Measurements from ENCODE around the gene SLC44A4. TPM values are rescaled to one million over a fixed set of nuclear protein-coding genes. Genes with fewer than 3 reads are reported as not detected.
A peak's percentile ranks its signal among the peaks of the same experiment; 100 is the strongest.

The SLC44A4 gene
- total and polyA plus RNA-seq, 4 donors: 0.13 to 2.4 (median 0.17) TPM; not detected in 1

DNA sequence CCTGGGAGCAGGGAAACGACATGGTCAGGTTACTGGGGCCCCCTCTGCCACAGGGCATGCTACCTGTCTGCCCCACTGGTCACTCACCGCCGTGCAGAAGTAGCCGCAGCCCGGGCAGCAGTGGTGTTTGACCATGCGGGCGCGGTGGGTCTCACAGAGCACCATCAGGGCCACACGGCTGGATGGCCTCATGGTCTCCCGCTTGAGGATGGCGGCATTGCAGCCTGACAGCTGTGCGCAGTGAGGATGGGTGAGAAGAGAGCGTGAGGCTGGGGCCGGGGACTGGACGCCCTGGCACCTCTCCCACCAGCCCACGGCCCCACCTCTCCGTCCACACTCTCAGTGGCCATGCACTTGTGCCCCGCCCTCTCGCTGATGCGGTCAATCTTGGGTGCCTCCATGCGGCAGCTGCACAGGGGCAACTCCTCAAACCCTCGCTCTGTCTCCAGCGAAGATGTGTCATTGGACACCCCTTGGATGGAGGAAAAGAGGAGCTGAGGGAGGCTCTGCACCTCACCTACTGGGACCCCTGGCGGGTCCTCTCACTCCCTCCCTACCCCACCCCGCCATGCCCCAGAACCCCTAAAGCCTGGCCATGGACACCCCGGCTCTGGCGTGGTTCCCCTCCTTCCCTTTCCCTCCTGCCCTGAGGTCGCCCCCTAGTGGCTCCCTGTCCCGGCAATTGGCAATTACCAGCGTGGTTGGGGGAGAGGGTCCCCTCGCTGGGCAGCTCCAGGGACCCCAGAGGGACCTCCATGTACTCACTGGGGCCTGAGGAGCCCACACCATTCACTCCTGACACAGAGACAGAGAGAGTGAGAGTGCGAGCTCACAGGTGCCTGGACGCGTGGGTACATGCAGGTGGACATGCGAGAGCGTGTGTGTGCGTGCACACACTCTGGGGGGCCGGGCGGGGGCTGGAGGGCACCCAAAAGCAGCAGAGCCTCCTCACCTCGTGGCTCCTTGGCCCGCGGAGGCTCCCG lies 9.8 kb upstream of the SLC44A4 start:
- Histone ChIP-seq H3K9me3 (ENCODE audit: control insufficient read depth in 4 of 4, low read length in 3 of 4) (no peaks in the 10 kb centered on the region), H3K27me3 (ENCODE audit: control insufficient read depth in 4 of 4, insufficient read depth in 4 of 4, low read length in 3 of 4) (no peaks in the 10 kb centered on the region), H3K4me3 (ENCODE audit: low read depth in 1 of 3, low read length in 3 of 3) (no peak overlapping the region), H3K4me1 (ENCODE audit: control insufficient read depth in 4 of 4, insufficient read depth in 4 of 4, low read length in 3 of 4) (no peaks in the 10 kb centered on the region), H3K36me3 (ENCODE audit: control insufficient read depth in 4 of 4, insufficient read depth in 3 of 4, low read depth in 1 of 4, low read length in 3 of 4) (peaks cover 11 to 66% (median 31%) of the 10 kb centered on the region in 4 donors), H3K9ac (ENCODE audit: low read depth in 1 of 2, low read length in 2 of 2) (no peak overlapping the region), H3K27ac (ENCODE audit: low read depth in 1 of 2, low read length in 2 of 2) (no peak overlapping the region)
- WGBS: 84% methylated on average over 43 of the region's 43 CpGs
- TF ChIP-seq HNF4A (conservative IDR thresholded peaks at IDR 0.05) (no peak), RAD21 (IDR thresholded peaks at IDR 0.05) (peak in 1 of 2 donors; percentile 71), HNF4G (IDR thresholded peaks at IDR 0.05) (no peak), JUND (IDR thresholded peaks at IDR 0.05) (no peak), SP1 (IDR thresholded peaks at IDR 0.05) (no peak), NR2F2 (IDR thresholded peaks at IDR 0.05) (no peak)
- TF ChIP-seq, protein P1, sequence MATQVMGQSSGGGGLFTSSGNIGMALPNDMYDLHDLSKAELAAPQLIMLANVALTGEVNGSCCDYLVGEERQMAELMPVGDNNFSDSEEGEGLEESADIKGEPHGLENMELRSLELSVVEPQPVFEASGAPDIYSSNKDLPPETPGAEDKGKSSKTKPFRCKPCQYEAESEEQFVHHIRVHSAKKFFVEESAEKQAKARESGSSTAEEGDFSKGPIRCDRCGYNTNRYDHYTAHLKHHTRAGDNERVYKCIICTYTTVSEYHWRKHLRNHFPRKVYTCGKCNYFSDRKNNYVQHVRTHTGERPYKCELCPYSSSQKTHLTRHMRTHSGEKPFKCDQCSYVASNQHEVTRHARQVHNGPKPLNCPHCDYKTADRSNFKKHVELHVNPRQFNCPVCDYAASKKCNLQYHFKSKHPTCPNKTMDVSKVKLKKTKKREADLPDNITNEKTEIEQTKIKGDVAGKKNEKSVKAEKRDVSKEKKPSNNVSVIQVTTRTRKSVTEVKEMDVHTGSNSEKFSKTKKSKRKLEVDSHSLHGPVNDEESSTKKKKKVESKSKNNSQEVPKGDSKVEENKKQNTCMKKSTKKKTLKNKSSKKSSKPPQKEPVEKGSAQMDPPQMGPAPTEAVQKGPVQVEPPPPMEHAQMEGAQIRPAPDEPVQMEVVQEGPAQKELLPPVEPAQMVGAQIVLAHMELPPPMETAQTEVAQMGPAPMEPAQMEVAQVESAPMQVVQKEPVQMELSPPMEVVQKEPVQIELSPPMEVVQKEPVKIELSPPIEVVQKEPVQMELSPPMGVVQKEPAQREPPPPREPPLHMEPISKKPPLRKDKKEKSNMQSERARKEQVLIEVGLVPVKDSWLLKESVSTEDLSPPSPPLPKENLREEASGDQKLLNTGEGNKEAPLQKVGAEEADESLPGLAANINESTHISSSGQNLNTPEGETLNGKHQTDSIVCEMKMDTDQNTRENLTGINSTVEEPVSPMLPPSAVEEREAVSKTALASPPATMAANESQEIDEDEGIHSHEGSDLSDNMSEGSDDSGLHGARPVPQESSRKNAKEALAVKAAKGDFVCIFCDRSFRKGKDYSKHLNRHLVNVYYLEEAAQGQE (IDR thresholded peaks at IDR 0.05): no peak
- TF ChIP-seq, protein P2, sequence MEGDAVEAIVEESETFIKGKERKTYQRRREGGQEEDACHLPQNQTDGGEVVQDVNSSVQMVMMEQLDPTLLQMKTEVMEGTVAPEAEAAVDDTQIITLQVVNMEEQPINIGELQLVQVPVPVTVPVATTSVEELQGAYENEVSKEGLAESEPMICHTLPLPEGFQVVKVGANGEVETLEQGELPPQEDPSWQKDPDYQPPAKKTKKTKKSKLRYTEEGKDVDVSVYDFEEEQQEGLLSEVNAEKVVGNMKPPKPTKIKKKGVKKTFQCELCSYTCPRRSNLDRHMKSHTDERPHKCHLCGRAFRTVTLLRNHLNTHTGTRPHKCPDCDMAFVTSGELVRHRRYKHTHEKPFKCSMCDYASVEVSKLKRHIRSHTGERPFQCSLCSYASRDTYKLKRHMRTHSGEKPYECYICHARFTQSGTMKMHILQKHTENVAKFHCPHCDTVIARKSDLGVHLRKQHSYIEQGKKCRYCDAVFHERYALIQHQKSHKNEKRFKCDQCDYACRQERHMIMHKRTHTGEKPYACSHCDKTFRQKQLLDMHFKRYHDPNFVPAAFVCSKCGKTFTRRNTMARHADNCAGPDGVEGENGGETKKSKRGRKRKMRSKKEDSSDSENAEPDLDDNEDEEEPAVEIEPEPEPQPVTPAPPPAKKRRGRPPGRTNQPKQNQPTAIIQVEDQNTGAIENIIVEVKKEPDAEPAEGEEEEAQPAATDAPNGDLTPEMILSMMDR (IDR thresholded peaks at IDR 0.05; ENCODE audit: low read depth, low read length, missing input control): peak; percentile 40
- peak; percentile 67 for DNase-seq (ENCODE audit: low spot score)

DNA sequence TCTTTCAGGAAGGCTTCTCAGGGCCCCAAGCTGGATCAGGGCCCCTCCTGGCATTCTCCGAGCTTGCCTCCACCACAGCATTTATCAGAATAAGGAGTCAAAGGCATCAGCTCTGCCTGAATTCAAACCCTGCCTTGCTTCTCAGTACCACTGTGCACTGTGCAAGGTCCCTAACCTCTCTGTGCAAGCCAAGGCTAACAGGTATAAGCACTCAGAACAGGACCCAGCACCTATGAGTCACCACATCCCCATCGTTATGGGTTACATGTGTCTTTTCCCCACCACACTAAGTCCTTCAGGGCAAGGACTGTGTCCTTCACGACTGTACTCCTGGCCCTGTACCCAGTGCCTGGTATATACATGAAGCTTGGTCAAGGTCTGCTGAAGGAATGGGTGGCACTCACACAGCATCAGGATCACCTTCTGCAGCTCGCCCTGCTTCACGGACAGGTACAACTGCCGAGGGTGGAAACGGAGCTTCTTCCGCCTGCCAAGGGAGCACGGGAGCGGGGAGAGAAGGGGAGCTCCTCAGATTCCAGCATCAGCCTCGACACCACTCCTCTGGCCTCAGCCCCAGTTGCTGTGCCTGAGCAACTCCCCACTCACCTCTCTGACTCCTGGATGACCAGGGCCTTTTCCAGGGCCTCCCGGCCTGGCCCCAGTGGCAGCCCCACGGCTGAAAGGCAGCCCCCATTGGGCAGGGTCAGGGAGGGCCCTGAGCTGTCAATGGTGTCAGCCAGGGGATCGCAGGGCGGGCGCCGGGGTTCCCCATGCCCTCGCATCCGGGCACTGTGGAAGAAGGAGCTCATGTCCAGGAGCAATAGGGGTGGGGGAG lies 8.6 kb upstream of the SLC44A4 start:
- no peak overlapping the region for H3K4me3 ChIP-seq (ENCODE audit: low read depth in 1 of 3, low read length in 3 of 3)
- no peak overlapping the region for H3K27ac ChIP-seq (ENCODE audit: low read depth in 1 of 2, low read length in 2 of 2)
- no peak for DNase-seq (ENCODE audit: low spot score)
- H3K27me3 ChIP-seq (ENCODE audit: control insufficient read depth in 4 of 4, insufficient read depth in 4 of 4, low read length in 3 of 4): no peaks in the 10 kb centered on the region
- H3K9ac ChIP-seq (ENCODE audit: low read depth in 1 of 2, low read length in 2 of 2): no peak overlapping the region
- H3K36me3 ChIP-seq (ENCODE audit: control insufficient read depth in 4 of 4, insufficient read depth in 3 of 4, low read depth in 1 of 4, low read length in 3 of 4): peaks cover 20 to 73% (median 32%) of the 10 kb centered on the region in 4 donors
- 94% methylated on average over 19 of the region's 19 CpGs for WGBS
- H3K9me3 ChIP-seq (ENCODE audit: control insufficient read depth in 4 of 4, low read length in 3 of 4): no peaks in the 10 kb centered on the region
- no peaks in the 10 kb centered on the region for H3K4me1 ChIP-seq (ENCODE audit: control insufficient read depth in 4 of 4, insufficient read depth in 4 of 4, low read length in 3 of 4)
- no peak for TF ChIP-seq JUND (IDR thresholded peaks at IDR 0.05)
- TF ChIP-seq, protein P2 (IDR thresholded peaks at IDR 0.05; ENCODE audit: low read depth, low read length, missing input control): no peak
- TF ChIP-seq HNF4A (conservative IDR thresholded peaks at IDR 0.05): no peak
- TF ChIP-seq GABPA (IDR thresholded peaks at IDR 0.05 in 1 of 2, conservative IDR thresholded peaks at IDR 0.05 in 1 of 2): no peak
- TF ChIP-seq, protein P3, sequence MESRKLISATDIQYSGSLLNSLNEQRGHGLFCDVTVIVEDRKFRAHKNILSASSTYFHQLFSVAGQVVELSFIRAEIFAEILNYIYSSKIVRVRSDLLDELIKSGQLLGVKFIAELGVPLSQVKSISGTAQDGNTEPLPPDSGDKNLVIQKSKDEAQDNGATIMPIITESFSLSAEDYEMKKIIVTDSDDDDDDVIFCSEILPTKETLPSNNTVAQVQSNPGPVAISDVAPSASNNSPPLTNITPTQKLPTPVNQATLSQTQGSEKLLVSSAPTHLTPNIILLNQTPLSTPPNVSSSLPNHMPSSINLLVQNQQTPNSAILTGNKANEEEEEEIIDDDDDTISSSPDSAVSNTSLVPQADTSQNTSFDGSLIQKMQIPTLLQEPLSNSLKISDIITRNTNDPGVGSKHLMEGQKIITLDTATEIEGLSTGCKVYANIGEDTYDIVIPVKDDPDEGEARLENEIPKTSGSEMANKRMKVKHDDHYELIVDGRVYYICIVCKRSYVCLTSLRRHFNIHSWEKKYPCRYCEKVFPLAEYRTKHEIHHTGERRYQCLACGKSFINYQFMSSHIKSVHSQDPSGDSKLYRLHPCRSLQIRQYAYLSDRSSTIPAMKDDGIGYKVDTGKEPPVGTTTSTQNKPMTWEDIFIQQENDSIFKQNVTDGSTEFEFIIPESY (IDR thresholded peaks at IDR 0.05): no peak
- no peak for TF ChIP-seq HNF4G (IDR thresholded peaks at IDR 0.05)
- no peak for TF ChIP-seq EGR1 (IDR thresholded peaks at IDR 0.05; ENCODE audit: low read depth in 2 of 2)
- TF ChIP-seq, protein P4, sequence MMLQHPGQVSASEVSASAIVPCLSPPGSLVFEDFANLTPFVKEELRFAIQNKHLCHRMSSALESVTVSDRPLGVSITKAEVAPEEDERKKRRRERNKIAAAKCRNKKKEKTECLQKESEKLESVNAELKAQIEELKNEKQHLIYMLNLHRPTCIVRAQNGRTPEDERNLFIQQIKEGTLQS (IDR thresholded peaks at IDR 0.05): no peak
- no peak for TF ChIP-seq RXRA (IDR thresholded peaks at IDR 0.05)
- TF ChIP-seq SP1 (IDR thresholded peaks at IDR 0.05): no peak
- TF ChIP-seq, protein P1 (IDR thresholded peaks at IDR 0.05): no peak
